IPS-11a (cell line): Measurements from ENCODE around the gene SNAI1.
"Not testable (repeated sequence)": the region's sequence is repeated elsewhere in the genome, so short reads cannot be mapped to it uniquely, and the experiment has no call there.

Source experiments
- H3K4me3 ChIP-seq: one replicate; pipeline ENCODE4 v1.5.1; 2013; ENCODE audit warnings: low read depth, low read length, control low read depth

SNAI1 gene

GRCh38 chr20:49985617-49986016, 2.8 kb downstream of the SNAI1 start:
- no peak overlapping the region for H3K4me3 ChIP-seq

- H3K4me3 ChIP-seq = no peak overlapping the region
Measured at GRCh38 chr20:49986049-49986448, 3.3 kb downstream of the SNAI1 start.

- H3K4me3 ChIP-seq = no peak overlapping the region
Measured at GRCh38 chr20:49987015-49987867, 4.5 kb downstream of the SNAI1 start.

GRCh38 chr20:49987868-49988690, 5.3 kb downstream of the SNAI1 start:
- no peak overlapping the region for H3K4me3 ChIP-seq

GRCh38 chr20:49989234-49990065, 6.7 kb downstream of the SNAI1 start:
- no peak overlapping the region for H3K4me3 ChIP-seq

GRCh38 chr20:49990271-49990720, 7.5 kb downstream of the SNAI1 start:
- H3K4me3 ChIP-seq = no peak overlapping the region

GRCh38 chr20:49993301-49993751, 10.5 kb downstream of the SNAI1 start:
- no peak overlapping the region for H3K4me3 ChIP-seq

- H3K4me3 ChIP-seq = no peak overlapping the region
Measured at GRCh38 chr20:49995586-49995985, 12.8 kb downstream of the SNAI1 start.

GRCh38 chr20:49998478-49999188, 15.9 kb downstream of the SNAI1 start:
- not testable (repeated sequence) for H3K4me3 ChIP-seq

GRCh38 chr20:49999329-49999728, 16.5 kb downstream of the SNAI1 start:
- H3K4me3 ChIP-seq = no peak overlapping the region

- H3K4me3 ChIP-seq = not testable (repeated sequence)
Measured at GRCh38 chr20:50000548-50001222, 17.9 kb downstream of the SNAI1 start.

GRCh38 chr20:50001784-50002311, 19.1 kb downstream of the SNAI1 start:
- H3K4me3 ChIP-seq = no peak overlapping the region

- H3K4me3 ChIP-seq = no peak overlapping the region
Measured at GRCh38 chr20:50003253-50003656, 20.5 kb downstream of the SNAI1 start.

GRCh38 chr20:50004229-50004628, 21.4 kb downstream of the SNAI1 start:
- no peak overlapping the region for H3K4me3 ChIP-seq

- no peak overlapping the region for H3K4me3 ChIP-seq
Measured at GRCh38 chr20:50005471-50005981, 22.7 kb downstream of the SNAI1 start.

- H3K4me3 ChIP-seq = no peak overlapping the region
Measured at GRCh38 chr20:50007369-50007768, 24.6 kb downstream of the SNAI1 start.

GRCh38 chr20:50008007-50008406, 25.2 kb downstream of the SNAI1 start:
- no peak overlapping the region for H3K4me3 ChIP-seq

GRCh38 chr20:50009521-50010454, 27.0 kb downstream of the SNAI1 start:
- no peak overlapping the region for H3K4me3 ChIP-seq
